Measurements from ENCODE around the gene MOV10.

MOV10 gene

DNA sequence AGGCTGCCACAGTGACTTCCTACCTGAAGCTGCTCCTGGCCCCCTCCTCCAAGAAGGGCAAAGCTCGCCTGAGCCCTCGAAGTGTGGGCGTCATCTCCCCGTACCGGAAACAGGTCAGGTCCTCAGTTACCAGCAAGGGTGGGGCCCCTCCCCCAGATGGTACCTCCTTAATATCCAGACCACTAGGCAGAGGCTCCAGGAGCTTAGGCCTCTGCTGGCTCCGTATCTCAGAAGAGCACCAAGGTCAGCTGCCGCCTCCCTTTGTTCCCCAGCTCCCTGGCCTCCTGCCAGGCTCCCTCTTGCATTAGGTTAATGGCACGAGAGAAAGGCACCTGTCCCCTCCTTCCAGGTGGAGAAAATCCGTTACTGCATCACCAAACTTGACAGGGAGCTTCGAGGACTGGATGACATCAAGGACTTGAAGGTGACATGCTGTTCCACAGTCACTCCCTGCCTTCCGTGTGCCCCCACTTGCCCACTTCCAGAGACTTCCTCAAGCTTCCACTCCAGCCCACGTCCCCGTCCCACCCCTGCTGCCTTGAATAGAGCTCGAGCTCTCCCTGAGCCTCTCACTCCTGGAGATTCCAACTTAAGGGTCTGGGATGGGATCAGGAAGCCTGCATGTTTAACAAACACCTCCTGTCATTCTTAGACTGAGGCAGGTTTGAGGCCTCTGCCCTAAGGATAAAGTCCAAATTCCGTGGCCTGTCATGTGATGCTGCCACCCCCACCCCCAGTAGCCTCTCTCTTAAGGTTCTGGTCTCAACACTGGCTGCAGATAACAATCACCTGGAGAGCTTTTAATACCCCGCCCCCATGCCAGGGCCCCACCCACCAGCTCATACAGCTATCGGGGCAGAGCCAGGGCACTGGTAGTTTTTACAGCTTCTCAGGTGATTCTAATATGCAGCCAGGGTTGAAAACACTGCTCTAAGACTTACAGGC, 24.2 kb downstream of the MOV10 start:
- in situ Hi-C loops (cut with MboI; ENCODE audit: low sequenced_read_pairs): no loop called here

DNA sequence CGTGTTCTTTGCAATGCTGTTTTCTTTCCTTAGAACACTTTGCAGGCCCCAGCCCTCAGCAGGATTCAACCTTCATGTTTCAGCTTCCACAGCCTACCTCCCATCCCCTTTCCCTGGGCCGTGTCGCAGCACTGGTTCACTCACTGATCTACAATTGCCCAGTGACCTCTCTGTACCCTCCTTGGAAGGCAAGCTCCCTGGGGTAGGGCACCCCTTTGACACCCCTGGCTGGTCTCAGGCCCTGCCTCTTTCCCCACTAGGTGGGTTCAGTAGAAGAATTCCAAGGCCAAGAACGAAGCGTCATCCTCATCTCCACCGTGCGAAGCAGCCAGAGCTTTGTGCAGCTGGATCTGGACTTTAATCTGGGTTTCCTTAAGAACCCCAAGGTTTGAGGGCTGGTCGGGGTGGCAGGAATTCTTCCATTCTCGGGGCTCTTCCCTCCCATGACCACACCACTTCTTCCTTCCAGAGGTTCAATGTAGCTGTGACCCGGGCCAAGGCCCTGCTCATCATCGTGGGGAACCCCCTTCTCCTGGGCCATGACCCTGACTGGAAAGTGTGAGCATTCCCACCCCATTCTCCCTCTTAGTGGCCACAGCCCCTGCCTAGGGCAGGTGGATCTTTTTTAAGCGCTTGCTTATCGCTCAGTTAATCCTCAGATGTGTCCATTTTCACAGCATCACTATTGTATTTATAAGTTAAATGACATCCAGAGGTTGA, 25.1 kb downstream of the MOV10 start:
- in situ Hi-C loops (cut with MboI; ENCODE audit: low sequenced_read_pairs): no loop called here

DNA sequence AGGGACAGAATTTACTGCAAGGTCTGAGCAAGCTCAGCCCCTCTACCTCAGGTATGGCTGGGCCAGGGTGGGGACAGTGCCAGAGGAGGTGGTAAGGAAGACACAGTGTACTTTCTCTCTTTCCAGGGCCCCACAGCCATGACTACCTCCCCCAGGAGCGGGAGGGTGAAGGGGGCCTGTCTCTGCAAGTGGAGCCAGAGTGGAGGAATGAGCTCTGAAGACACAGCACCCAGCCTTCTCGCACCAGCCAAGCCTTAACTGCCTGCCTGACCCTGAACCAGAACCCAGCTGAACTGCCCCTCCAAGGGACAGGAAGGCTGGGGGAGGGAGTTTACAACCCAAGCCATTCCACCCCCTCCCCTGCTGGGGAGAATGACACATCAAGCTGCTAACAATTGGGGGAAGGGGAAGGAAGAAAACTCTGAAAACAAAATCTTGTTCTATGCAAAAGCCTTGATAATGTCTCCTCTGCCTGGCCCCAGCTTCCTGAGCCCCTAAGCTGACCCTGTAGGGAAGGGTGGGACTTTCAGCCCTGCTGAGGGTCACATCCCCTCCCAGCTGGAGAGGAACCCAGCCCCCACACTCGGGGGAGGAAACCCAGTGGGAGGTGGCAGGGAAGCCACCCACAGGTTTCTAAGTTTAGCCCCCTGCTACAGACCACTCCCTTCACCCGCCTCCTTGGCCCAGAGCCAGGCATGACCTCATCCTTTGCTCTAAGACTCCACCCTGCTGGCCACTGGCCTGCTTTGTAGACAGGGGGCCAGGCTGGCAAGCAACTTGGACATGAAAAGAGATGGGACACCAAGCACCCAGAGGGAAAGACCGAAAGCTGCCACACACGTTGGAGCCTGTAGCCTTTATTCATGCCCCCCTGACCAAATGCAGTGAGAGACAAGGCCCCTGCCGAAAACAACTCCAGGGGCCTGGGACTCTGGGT, 26.1 kb downstream of the MOV10 start:
- in situ Hi-C loops (cut with MboI; ENCODE audit: low sequenced_read_pairs): no loop called here

DNA sequence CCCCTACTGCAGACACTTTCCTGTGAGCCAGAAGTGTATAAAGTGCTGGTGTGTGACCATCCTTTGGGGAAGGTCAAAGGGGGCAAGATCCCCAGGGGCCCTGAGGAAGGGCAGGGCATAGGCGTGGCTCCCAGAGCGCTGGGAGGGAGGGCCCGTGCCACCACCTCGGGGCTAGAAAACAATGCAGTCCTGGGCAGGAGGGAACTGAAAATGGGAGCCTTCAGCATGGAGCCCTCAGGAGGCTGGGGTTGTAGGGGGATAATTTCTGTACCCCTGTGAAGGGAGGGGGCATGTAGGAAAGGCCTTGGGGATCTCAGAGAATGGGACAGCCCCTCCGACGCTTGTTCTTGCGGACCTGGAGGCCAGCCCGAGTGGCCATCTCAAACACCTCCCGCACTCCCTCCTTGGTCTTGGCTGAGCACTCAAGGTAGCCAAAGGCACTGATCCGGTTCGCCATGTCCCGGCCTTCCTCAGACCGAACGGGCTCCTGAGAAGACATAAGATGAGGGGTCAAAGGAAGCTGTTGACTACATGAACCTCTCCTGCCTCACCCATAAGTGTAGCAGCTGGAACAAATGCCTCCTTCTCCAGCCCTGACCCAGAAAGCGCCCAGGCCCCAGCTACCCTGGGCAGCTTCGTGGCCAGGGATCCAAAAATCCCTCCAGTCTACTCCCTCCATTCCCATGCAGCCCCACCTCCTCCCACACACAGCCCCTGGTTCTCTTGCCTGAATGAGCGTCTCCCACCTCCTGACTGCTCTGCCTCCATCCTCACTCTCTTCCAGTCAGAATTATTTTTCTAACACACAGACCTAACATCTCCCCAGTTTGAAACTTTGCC, 27.0 kb downstream of the MOV10 start:
- in situ Hi-C loops (cut with MboI; ENCODE audit: low sequenced_read_pairs): no loop called here

DNA sequence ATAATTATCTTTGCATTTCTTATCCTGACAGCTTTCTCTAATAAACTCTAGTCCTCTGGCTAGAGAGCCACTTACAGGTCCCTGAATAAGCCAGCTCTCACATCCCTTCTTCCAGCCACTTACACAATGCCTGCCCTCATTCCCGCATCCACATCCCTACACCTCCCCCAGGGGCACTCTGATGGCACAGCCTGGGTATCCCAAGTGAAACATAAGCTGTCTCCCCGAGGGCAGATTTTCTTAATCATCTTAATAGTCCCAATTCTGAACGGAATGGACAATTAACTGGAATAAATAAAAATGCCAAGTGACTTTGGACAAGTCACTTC, 27.6 kb downstream of the MOV10 start:
- in situ Hi-C loops (cut with MboI; ENCODE audit: low sequenced_read_pairs): no loop called here

DNA sequence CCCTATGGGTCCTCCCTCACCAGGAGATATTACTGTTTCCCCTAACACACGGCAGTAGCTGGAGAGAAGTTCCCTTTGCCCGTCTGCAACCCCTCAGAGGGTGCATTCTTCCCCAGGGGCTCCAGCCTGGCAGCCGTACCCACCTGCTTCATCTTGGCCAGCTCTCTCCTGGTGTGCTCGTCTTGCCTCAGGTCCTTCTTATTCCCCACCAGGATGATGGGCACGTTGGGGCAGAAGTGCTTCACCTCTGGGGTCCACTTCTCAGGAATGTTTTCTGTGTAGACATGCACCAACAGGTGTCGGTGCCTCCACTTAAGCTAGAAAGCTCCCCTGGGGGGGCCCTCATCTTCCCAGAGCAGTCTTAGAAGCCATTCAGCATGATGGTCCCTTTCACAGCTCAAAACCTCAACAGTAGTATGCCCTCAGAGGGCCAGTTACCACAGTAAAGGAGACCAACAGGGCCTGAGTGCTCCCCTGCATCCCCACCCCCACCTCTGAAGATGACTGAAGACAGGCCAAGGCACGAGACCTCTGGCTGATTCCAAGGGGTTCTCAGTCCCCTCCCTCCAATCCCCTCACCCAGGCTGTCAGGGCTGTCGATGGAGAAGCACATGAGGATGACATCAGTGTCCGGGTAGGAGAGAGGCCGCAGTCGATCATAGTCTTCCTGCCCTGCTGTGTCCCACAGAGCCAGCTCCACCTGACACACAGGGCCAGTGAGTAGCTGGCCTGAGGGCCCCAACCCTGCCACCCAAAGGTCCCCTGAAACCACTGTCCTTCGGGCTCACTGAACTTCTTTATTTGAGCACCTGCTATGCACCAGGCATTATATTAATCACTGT, 28.2 kb downstream of the MOV10 start:
- in situ Hi-C loops (cut with MboI; ENCODE audit: low sequenced_read_pairs): no loop called here

DNA sequence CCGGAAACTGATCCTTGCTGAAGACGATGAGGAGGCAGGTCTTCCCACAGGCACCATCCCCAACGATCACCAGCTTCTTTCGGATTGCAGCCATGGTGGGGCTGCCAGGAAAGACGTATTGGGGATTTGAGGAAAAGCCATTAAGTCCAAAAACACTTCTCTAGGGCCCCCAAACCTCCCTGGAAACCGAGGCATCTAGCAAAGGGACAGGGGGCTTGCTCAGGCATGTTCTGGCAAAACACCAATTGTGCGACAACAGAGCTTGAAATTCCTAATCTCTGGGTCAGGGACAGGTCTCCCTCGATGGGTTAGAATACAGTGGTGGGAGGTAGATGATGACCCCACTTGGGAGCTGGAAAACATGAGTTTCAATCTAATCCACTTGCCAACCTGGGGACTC, 29.2 kb downstream of the MOV10 start:
- in situ Hi-C loops (cut with MboI; ENCODE audit: low sequenced_read_pairs): no loop called here

DNA sequence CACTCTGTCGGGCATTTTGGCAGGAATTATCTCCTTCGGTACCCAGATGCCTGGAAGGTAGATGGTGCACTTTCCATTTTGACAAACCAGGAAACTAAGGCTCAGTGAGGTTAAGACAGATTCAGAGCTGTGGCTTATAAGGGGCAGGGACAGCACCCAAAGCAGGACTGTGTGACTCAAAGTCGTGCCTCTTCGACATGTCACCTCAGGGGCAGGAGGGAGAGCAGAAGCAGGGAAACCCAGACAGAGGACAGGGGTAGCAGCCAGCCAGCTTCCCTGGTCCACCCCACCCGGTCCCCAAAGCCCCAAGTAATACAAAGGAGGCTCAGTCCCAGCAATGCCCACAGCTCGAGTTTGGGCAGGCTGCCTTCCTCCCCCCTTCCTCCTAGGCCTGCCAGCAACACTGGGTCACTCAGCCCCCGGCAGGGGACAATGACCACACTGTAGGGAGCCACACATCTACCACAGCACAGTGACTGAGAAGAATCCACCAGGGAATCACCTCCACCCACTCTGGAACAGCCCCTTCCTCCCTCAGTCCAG, 30.0 kb downstream of the MOV10 start:
- in situ Hi-C loops (cut with MboI; ENCODE audit: low sequenced_read_pairs): no loop called here

DNA sequence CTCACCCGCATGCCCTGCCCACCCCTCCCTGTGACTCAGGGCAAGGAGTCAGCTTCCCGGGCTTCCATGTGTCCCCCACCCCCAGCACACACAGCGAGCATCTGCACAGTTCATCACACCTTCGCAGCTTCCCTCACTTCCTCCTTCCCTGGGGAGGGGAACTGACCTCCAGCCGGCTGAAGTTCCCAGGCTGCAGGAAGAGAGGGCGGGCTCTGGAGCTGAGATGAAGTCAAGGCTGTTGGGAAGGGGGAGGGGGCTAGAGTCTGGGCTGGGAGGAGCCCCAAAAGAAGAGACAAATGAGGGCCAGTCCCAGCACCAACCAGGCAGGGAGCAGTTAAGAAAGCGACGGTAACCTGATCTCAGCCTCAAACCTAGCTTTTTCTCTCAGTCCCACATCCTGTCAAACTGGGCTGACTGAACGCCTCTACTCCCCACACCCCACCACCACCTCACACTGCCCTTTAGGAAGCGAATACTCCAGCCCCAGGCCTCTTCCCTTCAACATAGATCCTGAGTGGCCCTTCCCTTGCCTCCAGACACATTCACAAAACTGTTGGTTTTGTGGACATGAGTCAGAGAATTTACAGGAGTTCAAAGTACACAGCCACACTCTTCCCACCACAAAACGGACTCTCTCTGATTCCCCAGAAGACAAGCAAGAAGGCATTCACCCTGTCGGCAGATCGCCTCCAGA, 30.6 kb downstream of the MOV10 start:
- in situ Hi-C loops (cut with MboI; ENCODE audit: low sequenced_read_pairs): loop anchor here (5.0 kb wide), 2 partner anchors 88 to 313 kb away; partner anchors contain the start of genes CAPZA1 and ST7L

DNA sequence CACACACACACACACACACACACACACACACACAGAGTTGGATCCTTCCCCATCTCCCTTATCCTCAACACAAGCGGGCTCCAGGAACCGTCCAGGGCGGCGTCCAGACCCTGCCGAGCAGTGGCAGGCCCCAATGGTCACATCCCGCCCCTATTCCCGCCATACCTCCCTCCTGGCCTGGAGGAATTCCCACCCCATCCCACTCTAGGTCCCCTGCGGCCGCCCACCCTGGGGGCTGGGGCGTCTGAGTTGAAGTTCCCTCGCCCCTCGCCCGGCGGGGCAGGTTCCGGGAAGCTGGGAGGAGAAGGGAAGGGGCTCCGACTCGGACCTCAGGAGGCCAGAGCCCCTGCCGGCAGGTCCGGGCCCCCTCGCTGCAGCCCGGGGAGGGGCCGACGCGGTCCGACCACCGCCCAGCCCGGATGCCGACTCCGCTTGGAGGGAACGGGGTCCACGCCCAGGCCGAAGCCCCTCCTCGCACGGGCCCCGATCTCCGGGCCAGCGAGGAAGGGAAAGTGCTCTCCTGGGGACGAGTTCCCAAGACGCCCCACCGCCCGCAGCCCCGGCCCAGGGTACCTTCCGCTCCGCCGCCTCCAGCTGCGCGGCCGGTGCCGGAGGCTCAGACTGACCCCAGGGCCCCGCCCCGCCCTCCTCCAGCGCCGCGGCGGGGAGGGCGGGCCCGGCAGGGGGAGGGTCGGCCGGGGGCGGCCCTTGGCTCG, 32.2 kb downstream of the MOV10 start, which contains the start of gene RHOC:
RHOC (minus strand) TSS at position 623 of the 716 bp plus-strand sequence. CDS start 3,328 bp downstream, outside the sequence.
- in situ Hi-C loops (cut with MboI; ENCODE audit: low sequenced_read_pairs): loop anchor here (5.0 kb wide), 2 partner anchors 89 to 314 kb away; partner anchors contain the start of genes CAPZA1 and ST7L

DNA sequence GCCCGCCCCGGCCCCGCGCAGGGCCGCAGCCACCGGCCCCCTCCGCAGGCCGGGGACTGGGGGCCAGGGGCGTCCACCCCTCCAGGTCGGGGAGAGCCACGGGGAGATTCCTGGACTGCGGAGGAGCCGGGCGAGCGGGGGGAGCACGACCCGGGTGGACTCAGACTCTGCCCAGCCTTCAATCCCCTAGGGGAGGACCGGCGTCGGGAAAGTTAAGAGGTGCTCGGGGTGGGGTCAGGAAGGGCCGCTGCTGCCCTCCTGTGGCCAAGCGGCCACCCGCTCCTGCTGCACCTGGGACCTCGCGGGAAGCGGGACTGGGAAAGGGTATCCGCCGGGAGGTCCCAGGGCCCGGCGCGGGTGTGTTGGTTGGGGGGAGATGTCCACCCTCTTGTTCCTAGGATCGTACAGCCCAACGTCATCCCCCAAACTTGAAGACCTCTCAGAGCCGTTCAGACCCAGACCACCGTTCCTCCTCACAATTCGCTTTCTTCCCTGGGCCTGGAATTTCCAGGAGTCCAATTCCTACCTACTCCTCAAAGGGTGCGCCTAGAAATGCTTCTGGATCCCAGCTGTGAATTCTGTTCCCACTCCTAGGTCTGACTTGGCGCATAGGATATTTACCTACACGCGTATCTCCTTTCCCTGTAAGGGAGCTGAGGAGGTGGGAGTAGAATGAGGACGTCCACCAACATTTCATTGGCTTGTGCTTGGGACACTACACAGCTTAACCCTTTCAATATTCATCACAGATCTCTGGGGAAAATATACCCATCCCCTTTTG, 33.0 kb downstream of the MOV10 start:
- in situ Hi-C loops (cut with MboI; ENCODE audit: low sequenced_read_pairs): loop anchor here (5.0 kb wide), 2 partner anchors 90 to 315 kb away; partner anchors contain the start of genes CAPZA1 and ST7L

DNA sequence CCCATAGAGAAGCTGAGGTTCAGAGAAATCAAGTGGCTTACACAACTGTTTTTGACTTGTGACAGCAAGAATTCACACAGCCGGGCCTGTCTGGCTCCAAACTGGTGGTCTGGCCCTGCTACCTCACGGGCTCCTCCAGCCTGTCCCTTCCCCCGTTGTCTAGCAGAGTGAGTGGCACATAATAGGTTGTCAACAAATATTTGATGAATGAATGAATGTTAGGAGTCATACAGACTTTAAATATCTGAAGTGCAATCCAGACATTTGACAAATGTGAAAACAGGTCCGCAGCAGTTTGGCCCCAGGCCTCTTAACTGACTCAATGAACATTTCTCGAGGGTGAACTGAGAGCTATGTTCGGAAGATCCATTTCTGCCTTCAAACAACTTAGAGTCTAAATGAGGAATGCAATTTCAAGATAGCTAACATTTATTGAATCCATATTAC, 33.6 kb downstream of the MOV10 start:
- in situ Hi-C loops (cut with MboI; ENCODE audit: low sequenced_read_pairs): loop anchor here (5.0 kb wide), 2 partner anchors 91 to 316 kb away; partner anchors contain the start of genes CAPZA1 and ST7L

DNA sequence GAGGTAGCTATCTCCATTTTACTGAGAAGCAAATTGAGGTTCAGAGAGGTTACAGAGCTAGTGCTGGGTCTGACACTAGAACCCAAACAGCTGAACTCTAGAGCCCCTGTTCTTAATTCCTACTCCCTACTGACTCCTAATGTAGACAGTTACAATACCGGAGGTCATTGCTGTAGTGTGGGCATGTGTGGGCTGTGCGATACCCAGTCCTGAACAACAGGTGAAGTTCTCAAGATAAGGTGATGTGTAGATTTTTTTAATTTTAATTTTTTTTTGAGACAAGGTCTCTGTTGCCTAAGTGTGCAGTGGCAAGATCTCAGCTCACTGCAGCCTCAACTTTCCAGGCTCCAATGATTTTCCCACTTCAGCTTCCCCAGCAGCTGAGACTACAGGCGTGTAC, 34.0 kb downstream of the MOV10 start:
- in situ Hi-C loops (cut with MboI; ENCODE audit: low sequenced_read_pairs): loop anchor here (5.0 kb wide), 2 partner anchors 91 to 316 kb away; partner anchors contain the start of genes CAPZA1 and ST7L

DNA sequence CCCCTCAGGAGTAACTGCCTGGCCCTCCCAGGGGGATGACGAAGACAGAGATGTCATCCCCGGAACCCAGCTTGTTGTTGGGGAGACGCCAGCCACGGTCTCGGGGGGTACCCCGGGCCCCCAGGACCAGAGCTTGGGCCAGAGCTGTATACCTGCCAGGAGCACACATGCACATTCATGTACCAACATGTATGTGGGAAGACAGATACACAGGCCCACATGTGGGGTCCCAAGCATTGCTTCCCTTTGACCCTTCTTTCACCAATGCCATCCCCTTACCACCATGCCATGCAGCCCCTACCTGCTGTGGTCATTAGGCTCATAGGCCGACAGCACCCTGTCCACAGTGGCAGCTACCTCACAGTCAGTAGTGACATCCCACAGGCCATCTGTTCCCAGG, 35.7 kb downstream of the MOV10 start:
- in situ Hi-C loops (cut with MboI; ENCODE audit: low sequenced_read_pairs): loop anchor here (5.0 kb wide), 1 partner anchor 97 kb away; no protein-coding TSS in a partner anchor

DNA sequence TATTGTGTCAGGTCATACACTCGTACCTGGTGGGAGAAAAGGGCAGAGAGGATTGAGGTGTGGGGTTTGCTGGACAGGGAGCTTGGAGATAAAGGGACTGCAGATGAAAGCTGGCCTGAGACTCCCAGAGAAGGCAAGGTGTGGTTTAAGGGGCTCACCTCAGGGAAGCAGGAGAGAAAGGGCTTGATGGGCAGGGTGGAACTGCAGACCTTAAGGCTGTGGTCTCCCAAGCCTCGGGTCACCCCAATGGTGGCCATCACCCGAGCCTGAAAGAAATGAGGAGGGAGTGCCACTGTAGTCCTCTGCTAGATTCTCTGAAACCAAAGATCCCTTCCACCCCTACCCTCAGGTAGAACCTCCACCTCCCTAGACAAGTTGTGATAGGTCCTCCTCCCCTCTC, 36.1 kb downstream of the MOV10 start:
- in situ Hi-C loops (cut with MboI; ENCODE audit: low sequenced_read_pairs): loop anchor here (5.0 kb wide), 1 partner anchor 97 kb away; no protein-coding TSS in a partner anchor

DNA sequence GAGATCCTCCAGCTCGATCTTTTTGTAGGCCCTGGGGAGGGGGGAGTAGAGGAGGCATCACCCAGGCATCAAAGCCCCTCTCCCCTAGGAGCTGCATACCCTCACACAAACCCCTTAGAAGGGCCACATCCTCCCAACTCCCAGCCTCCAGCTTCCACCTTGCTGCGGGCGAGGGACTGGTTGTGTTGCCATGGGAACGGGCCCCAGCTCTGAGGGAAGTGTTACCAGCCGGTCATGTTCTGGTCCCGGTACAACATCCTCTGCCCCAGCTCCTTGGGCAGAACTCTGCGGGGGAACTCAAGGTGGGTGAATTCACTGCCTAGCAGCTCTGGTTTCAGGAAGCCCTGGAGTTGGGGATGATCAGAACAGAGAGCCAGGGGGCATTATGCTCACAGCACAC, 36.6 kb downstream of the MOV10 start:
- in situ Hi-C loops (cut with MboI; ENCODE audit: low sequenced_read_pairs): loop anchor here (5.0 kb wide), 1 partner anchor 96 kb away; no protein-coding TSS in a partner anchor

Data from HL-60/S4 (cell line).